ENCODE data around the gene DUOXA2.
"Not testable (repeated sequence)": the region's sequence is repeated elsewhere in the genome, so short reads cannot be mapped to it uniquely, and the experiment has no call there.

The DUOXA2 gene

GRCh38 chr15:45114076-45114750, at the start of gene DUOXA2, which contains the start of gene DUOX2:
TSS of gene DUOXA2 (plus strand) at chr15:45114326. CDS start at chr15:45114606, 280 bp downstream.
TSS of gene DUOX2 (minus strand) at chr15:45114172. CDS start at chr15:45113411, 761 bp downstream.
- DNase-seq (ENCODE audit: low spot score) = no peak

DNA sequence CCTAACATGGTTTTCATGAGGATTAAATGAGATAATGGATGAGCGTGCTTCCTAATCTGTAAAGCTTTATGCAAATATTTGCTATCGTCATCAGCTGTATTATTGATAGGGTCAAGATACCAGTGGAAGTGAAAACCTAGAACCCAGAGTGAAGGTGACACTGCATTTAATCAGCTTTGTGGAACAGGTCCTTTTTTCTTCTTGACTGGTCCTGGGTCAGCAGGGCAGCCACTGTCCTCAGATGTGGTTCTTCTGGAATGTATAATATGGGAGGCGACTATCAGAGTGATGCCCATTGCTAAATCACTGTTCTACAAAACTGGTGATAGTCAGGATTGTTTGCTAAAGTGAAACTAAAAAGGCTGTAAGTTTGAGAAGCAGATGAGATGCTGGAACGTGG, 49.7 kb upstream of the DUOXA2 start:
- DNase-seq (ENCODE audit: low spot score) = no peak

DNA sequence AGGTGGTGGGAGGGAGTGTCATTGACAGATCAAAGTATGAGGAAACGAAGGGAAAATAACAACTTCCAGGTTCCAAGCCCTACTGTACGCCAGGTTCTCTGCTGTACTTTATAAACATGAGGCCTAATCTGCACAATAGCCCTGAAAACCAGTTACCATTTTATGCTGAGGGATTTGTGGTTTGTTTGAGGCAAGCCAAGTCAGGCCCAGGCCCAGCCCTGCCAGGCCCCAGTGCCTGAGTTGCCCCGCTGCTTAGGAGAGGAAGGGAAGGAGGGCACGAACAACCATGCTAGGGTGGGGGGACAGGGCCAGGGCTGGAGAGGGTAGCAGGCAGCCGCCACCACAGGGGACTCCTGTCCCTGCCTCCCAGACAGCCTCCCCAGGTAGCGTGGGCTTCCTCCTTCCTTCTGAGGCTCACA, 44.2 kb upstream of the DUOXA2 start:
- DNase-seq (ENCODE audit: low spot score) = not testable (repeated sequence)

- not testable (repeated sequence) for DNase-seq (ENCODE audit: low spot score)
Observed at GRCh38 chr15:45073602-45074001, 40.5 kb upstream of the DUOXA2 start.

GRCh38 chr15:45075440-45076320, 38.4 kb upstream of the DUOXA2 start:
- DNase-seq (ENCODE audit: low spot score) = not testable (repeated sequence)

GRCh38 chr15:45077391-45077790, 36.7 kb upstream of the DUOXA2 start:
- DNase-seq (ENCODE audit: low spot score) = not testable (repeated sequence)

DNA sequence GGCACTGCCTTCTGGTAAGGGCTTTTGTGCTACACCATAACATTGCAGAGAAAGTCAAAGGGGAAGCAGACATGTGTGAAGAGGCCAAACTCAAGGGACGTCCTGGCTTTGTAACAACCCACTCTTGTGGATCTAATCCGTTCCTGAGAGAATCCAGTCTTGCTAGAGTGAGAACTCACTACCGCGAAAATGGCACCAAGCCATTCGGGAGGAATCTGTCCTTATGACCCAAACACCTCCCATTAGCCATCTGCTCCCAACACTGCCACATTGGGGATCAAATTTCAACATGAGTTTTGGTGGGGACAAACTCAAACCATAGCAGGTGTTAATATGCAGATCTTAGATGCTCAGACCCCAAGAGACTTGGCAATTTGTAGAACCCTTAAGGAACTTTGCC, 34.9 kb upstream of the DUOXA2 start:
- DNase-seq (ENCODE audit: low spot score) = not testable (repeated sequence)

- not testable (repeated sequence) for DNase-seq (ENCODE audit: low spot score)
Observed at GRCh38 chr15:45079628-45080246, 34.4 kb upstream of the DUOXA2 start.

- not testable (repeated sequence) for DNase-seq (ENCODE audit: low spot score)
Observed at GRCh38 chr15:45080593-45080992, 33.5 kb upstream of the DUOXA2 start.

- DNase-seq (ENCODE audit: low spot score) = not testable (repeated sequence)
Observed at GRCh38 chr15:45082412-45082811, 31.7 kb upstream of the DUOXA2 start.

DNA sequence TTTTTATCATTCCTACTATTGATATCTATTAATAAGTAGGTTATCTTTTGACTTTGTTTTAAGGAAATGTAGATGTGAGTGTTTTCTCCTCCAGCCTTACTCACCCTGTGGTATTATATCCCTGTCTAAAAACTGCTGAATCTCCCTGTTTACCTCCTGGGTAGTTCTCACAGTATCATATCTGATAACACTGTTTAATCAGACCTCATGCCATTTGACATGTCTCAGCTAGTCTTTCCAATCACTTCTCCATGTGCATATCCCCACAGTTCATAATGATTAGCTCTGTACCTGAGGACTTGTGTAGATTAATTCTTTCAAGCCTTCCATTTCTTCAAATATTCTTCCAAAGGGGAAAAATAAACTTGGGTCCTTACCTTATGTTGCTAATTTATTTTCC, 30.9 kb upstream of the DUOXA2 start:
- no peak for DNase-seq (ENCODE audit: low spot score)

DNA sequence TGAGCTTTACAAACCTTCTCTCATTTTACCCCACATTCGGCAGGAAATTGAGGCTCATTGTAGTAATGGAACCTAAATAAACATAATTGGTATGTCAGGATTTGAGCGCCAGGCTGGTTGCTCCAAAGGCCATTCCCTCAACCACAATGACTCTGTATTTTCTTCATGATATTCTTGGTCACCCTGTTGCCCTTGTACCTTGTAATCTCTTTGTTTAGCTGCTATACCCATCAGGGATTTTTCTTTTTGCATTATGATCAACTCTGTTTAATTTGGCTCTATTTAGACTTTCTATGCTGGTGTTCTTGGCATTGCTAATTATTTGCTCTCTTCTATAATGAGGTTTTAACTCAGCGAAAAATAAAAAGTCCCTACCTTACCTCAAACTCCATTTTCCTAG, 30.0 kb upstream of the DUOXA2 start:
- no peak for DNase-seq (ENCODE audit: low spot score)

- no peak for DNase-seq (ENCODE audit: low spot score)
Observed at GRCh38 chr15:45087513-45087912, 26.6 kb upstream of the DUOXA2 start.

DNA sequence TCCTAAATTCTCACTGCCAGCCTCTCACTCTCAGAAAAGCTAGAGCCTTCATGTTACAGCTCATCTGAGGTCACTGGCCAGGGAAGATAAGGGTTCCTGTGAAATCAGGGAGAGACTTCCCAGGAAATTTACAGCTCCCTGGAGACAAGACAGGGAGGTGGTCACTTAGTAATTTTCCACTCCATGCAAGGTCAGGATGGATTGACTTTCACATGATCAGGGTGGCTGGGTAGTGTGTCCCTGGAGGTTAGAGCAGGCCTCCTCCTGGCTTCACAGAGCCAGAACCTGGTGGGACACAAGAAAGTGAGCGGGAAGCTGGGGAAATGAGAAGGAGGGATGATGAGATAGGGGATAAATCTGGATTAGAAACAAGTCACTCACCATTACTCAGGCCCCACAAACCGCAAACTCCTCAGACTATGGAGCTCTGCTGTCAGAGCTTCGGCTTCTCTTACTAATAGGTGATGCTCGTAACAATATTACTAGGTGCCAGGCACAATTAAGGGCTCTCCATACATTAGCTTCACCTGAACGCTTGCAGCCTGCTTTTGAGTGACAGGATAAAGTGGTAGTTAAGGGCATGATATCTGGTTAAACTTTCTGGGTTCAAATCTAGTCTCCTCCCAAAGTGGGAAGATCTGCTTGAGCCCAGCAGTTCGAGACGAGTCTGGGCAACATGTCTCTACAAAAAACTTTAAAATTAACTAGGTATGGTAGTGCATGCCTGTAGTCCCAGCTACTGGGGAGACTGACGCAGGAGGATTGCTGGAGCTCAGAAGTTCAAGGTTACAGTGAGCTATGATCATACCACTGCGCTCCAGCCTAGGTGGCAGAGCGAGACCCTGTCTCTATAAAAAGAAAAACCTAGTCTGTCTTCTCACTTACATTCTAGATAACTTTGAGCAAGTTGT, 25.1 kb upstream of the DUOXA2 start:
- no peak for DNase-seq (ENCODE audit: low spot score)

- DNase-seq (ENCODE audit: low spot score) = no peak
Observed at GRCh38 chr15:45089712-45090373, 24.3 kb upstream of the DUOXA2 start.

- peak; percentile 63 for DNase-seq (ENCODE audit: low spot score)
Observed at GRCh38 chr15:45091161-45091560, 23.0 kb upstream of the DUOXA2 start.

GRCh38 chr15:45091576-45091975, 22.6 kb upstream of the DUOXA2 start:
- no peak for DNase-seq (ENCODE audit: low spot score)

DNA sequence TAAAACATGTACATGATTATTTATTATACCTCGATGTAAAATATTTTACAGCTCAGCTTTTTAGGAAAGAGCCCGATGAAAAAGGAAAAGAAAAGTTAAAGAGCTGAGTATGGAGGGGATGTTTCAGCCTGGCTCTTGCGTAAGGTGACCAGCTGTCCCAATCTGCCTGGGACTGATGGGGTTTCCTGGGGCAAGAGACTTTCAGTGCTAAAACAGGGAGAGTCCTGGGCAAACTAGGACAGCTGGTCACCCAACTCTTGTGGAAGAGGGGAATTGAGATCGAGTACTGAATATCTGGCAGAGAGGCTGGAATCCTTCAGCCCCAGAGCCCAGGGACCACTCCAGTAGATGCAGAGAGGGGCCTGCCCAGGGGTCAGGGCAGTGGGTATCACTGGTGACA, 21.1 kb upstream of the DUOXA2 start:
- DNase-seq (ENCODE audit: low spot score) = no peak

DNA sequence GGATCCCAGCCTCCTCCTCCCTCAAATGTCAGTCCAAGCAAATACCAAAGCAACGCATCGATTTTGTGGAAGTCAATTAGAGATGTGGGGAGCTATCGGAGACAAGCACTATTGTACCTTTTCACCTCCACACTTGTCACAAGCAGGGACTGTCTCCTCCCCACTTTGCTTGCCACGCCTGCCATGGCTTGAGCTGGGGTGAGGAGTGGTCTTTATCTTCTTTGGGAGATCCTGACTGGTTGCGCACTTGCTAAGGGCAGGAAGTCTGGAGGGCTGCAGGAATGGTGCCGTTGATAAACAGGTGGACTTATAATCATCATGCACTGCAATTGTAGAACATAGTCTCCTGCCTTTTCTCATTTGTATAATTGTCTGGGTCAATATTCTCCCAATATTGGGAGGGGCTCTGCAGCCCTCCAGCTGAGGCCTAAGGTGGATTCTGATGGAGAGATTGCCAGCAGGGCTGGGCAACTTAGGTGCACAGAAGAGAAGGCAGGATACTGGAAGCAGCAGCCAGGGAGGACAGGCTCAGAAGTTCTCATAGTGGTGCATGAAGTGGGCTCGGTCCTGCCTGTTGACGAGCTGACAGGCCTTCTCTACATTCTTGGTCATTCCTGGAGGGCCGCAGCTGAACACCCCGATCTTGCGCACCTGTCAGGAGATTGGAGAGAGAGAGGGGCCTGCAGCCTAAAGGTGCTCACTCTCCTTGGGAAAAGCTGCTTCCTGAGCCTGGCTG, 20.3 kb upstream of the DUOXA2 start:
- DNase-seq (ENCODE audit: low spot score) = no peak

GRCh38 chr15:45094358-45094730, 19.8 kb upstream of the DUOXA2 start:
- no peak for DNase-seq (ENCODE audit: low spot score)
